Suprapubic skin (tissue), 4 donors: Measurements from ENCODE around the gene ADAMTS16. TPM values are rescaled to one million over a fixed set of nuclear protein-coding genes. Genes with fewer than 3 reads are reported as not detected.

Experiments used
- DNase-seq, 2 donors: peaks; one replicate each; pipeline ENCODE4 v3.0.0-alpha.2; 2019; ENCODE audit warnings: low spot score in 2 of 2
- H3K27ac ChIP-seq: fragments of 200-600 bp; sonication (generic); one replicate; pipeline ENCODE4 v1.5.1; 2019
- H3K27me3 ChIP-seq: fragments of 200-600 bp; sonication (generic); one replicate; pipeline ENCODE4 v1.5.1; 2019
- H3K36me3 ChIP-seq: fragments of 200-600 bp; sonication (generic); one replicate; pipeline ENCODE4 v1.5.1; 2019
- H3K4me1 ChIP-seq: fragments of 200-600 bp; sonication (generic); one replicate; pipeline ENCODE4 v1.5.1; 2019
- H3K4me3 ChIP-seq: fragments of 200-600 bp; sonication (generic); one replicate; pipeline ENCODE4 v1.5.1; 2019; ENCODE audit warnings: mild to moderate bottlenecking
- H3K9me3 ChIP-seq: fragments of 200-600 bp; sonication (generic); one replicate; pipeline ENCODE4 v1.5.1; 2019
- EP300 ChIP-seq: sonication (generic); formaldehyde crosslinking; IDR thresholded peaks from one replicate; pipeline ENCODE4 v1.6.1; 2017; ENCODE audit warnings: antibody characterized with exemption
- POLR2A ChIP-seq, 2 donors: fragments of 450-650 bp; IDR thresholded peaks; one replicate each; pipeline ENCODE4 v1.6.1; 2017; ENCODE audit warnings: antibody characterized with exemption in 2 of 2, mild to moderate bottlenecking in 2 of 2, moderate library complexity in 2 of 2
- POLR2AphosphoS5 ChIP-seq, 3 donors: sonication (generic); formaldehyde crosslinking; IDR thresholded peaks; one replicate each; pipeline ENCODE4 v1.6.1; 2017; ENCODE audit warnings: antibody characterized with exemption in 3 of 3
- WGBS: methylation state at CpG from one replicate; pipeline ENCODE4 v1.1.5; 2018; 5-methylcytosine and 5-hydroxymethylcytosine counted together
- total RNA-seq, 4 donors: library from RNA; depleted of rRNA; stranded (reverse); fragments of >200 nt; gene quantifications; one replicate each; pipeline ENCODE4 v1.1.0, GENCODE V29; 2016
- TF ChIP-seq, protein P1 (sequence below), 2 donors: fragments of 200-600 bp in 1 of 2; fragments of 450-650 bp in 1 of 2; sonication (generic) in 1 of 2; IDR thresholded peaks; one replicate each; pipeline ENCODE4 v1.5.1; 2016 to 2019; ENCODE audit warnings: antibody characterized with exemption in 2 of 2, mild to moderate bottlenecking in 1 of 2, moderate library complexity in 1 of 2

Gene ADAMTS16
- total RNA-seq, 4 donors from 2014 or later, result 0.10 to 0.64 TPM; not detected in 2

DNA sequence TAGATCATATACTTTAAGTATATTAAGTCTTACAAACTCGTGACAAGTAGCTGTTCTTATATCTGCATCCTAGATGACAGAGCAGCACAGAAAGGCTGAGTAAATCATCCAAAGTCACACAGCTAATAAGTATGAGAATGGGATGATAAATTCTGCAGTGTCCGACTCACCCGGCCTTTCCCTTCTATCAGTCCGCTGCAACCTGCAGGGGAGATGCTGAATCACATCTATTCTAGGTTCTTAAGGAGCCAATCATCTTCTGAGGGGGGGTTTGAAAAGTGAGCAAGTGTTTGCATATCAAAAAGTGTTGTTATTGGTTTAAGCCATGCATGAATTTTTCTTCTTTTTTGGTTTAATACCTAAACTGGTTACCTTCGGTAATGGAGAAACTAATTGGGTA is 38.9 kb downstream of the ADAMTS16 start:
- Histone ChIP-seq H3K27ac (no peak overlapping the region), H3K9me3 (no peaks in the 10 kb centered on the region), H3K36me3 (no peaks in the 10 kb centered on the region), H3K4me3 (no peak overlapping the region), H3K4me1 (no peaks in the 10 kb centered on the region), H3K27me3 (peaks cover 3% of the 10 kb centered on the region)
- no peak for TF ChIP-seq POLR2A (IDR thresholded peaks at IDR 0.05)
- no peak for TF ChIP-seq POLR2AphosphoS5 (IDR thresholded peaks at IDR 0.05)
- TF ChIP-seq EP300, result no peak
- TF ChIP-seq, protein P1, sequence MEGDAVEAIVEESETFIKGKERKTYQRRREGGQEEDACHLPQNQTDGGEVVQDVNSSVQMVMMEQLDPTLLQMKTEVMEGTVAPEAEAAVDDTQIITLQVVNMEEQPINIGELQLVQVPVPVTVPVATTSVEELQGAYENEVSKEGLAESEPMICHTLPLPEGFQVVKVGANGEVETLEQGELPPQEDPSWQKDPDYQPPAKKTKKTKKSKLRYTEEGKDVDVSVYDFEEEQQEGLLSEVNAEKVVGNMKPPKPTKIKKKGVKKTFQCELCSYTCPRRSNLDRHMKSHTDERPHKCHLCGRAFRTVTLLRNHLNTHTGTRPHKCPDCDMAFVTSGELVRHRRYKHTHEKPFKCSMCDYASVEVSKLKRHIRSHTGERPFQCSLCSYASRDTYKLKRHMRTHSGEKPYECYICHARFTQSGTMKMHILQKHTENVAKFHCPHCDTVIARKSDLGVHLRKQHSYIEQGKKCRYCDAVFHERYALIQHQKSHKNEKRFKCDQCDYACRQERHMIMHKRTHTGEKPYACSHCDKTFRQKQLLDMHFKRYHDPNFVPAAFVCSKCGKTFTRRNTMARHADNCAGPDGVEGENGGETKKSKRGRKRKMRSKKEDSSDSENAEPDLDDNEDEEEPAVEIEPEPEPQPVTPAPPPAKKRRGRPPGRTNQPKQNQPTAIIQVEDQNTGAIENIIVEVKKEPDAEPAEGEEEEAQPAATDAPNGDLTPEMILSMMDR (IDR thresholded peaks at IDR 0.05), result no peak
- WGBS, result 87% methylated on average over 5 of the region's 5 CpGs
- DNase-seq, result no peak

DNA sequence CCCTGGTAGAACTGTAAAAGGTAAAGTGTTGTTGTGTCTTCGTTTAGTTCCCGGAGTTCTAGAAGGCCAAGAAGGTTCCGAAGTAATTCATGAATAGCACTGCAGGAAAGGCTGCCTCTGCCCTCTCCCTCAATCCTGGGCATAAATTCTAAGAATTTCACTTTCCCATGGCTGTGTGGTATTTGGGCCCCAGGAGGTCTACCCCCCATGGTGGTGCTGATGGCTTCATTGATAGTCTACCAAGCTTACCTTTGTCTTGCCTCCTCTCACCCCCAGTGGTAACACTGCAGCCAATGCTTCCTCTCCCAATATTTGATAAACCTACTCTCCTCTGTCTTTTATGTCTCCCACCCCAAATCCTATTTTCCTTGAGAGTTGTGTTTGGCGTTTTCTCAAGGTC is 39.5 kb downstream of the ADAMTS16 start:
- Histone ChIP-seq H3K27me3 (peaks cover 3% of the 10 kb centered on the region), H3K4me1 (no peaks in the 10 kb centered on the region), H3K4me3 (no peak overlapping the region), H3K27ac (no peak overlapping the region), H3K36me3 (no peaks in the 10 kb centered on the region), H3K9me3 (no peaks in the 10 kb centered on the region)
- 84% methylated on average over 4 of the region's 4 CpGs for WGBS
- no peak for DNase-seq
- TF ChIP-seq POLR2A (IDR thresholded peaks at IDR 0.05), result no peak
- TF ChIP-seq, protein P1 (IDR thresholded peaks at IDR 0.05), result no peak
- no peak for TF ChIP-seq EP300
- no peak for TF ChIP-seq POLR2AphosphoS5 (IDR thresholded peaks at IDR 0.05)

DNA sequence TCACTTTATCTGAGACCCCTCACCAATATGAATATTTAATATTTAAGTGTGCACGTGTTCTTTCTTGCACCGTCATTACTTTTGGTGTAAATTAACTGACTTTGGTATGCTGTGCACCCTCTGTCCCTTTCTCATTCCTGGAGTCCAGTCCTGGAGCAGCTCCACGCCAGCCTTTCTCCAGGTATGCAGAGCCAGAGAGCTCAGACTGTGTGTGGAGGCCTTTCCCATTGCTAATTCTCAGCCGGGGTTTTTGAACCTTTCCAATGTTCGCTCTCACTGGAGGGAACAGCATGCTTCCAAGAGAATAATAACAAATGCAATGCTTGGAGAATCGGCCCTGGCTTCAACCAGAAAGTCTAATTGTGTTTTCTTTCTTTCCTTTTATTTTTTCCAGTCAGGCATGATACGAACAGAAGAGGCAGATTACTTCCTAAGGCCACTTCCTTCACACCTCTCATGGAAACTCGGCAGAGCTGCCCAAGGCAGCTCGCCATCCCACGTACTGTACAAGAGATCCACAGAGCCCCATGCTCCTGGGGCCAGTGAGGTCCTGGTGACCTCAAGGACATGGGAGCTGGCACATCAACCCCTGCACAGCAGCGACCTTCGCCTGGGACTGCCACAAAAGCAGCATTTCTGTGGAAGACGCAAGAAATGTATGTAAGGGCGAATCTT is 41.7 kb downstream of the ADAMTS16 start:
- TF ChIP-seq, protein P1 (IDR thresholded peaks at IDR 0.05), result no peak
- TF ChIP-seq POLR2AphosphoS5 (IDR thresholded peaks at IDR 0.05) (no peak), EP300 (no peak), POLR2A (IDR thresholded peaks at IDR 0.05) (no peak)
- Histone ChIP-seq H3K27ac (no peak overlapping the region), H3K36me3 (no peaks in the 10 kb centered on the region), H3K4me3 (no peak overlapping the region), H3K27me3 (peaks cover 3% of the 10 kb centered on the region), H3K4me1 (no peaks in the 10 kb centered on the region), H3K9me3 (no peaks in the 10 kb centered on the region)
- 71% methylated on average over 14 of the region's 14 CpGs for WGBS
- DNase-seq, result peak in 1 of 2 donors; percentile 48

DNA sequence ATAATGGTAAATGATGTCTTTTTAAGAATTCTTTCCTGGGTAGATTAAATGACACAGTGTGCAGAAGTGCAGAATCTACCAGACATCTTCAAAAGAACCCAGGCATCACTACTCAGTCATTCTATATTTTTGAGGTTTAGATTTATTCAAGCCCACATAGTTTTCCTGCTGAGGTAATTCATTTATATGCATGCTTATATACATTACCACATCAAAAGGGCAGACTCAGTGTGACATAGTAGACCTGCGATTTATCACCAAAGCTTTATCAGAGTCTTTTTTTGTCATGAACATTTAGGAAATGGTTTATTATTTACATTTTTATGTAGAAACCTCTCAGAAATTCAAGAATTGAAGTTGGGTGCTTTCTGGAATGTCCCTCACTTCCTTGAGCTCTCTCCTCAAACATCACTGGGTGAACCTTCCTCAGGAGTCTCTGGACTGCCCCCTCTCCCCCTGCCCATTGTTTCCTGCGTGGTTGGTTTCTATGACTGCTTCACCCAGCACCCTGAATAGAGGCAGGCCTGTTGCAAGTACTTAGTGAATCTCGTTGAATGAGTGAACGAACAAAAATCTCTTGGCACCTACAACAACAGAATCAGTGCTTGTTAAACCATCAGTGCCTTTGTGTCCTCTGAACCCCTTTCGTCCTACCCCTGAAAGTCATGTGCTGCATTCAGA is 42.5 kb downstream of the ADAMTS16 start:
- DNase-seq, result no peak
- H3K27me3 ChIP-seq, result peaks cover 3% of the 10 kb centered on the region
- H3K36me3 ChIP-seq, result no peaks in the 10 kb centered on the region
- H3K4me3 ChIP-seq, result no peak overlapping the region
- no peaks in the 10 kb centered on the region for H3K9me3 ChIP-seq
- no peaks in the 10 kb centered on the region for H3K4me1 ChIP-seq
- TF ChIP-seq EP300 (no peak), POLR2A (IDR thresholded peaks at IDR 0.05) (no peak), POLR2AphosphoS5 (IDR thresholded peaks at IDR 0.05) (no peak)
- TF ChIP-seq, protein P1 (IDR thresholded peaks at IDR 0.05), result no peak
- 59% methylated on average over 5 of the region's 5 CpGs for WGBS
- no peak overlapping the region for H3K27ac ChIP-seq

DNA sequence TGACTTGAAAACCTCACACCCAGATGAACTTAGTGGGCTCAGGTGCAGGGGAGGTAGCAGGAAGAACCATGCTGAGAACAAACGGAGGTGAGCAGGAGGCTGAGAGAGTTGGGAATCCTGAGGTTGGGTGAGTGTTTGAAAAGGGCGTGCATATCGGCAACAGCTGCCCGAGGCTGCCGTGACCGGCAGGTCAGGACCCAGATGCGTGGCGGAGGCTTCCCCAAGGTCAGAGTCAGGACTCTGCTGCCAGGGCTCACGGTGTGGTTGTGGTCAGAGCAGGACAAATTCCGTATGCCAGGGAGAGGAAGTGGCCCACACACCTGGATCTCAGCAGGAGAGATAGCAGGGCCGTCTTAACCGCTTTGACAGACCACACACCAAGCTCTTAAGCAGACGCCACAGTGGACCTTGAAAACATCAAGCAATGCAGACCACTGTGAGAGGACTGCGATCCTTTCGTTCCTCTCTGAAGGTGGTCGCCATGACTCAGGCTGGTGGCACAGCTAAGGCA is 43.1 kb downstream of the ADAMTS16 start:
- no peak overlapping the region for H3K4me3 ChIP-seq
- no peak overlapping the region for H3K27ac ChIP-seq
- H3K36me3 ChIP-seq, result no peaks in the 10 kb centered on the region
- TF ChIP-seq POLR2A (IDR thresholded peaks at IDR 0.05) (no peak), EP300 (no peak), POLR2AphosphoS5 (IDR thresholded peaks at IDR 0.05) (no peak)
- TF ChIP-seq, protein P1 (IDR thresholded peaks at IDR 0.05), result no peak
- no peak for DNase-seq
- no peaks in the 10 kb centered on the region for H3K9me3 ChIP-seq
- H3K4me1 ChIP-seq, result no peaks in the 10 kb centered on the region
- 65% methylated on average over 16 of the region's 16 CpGs for WGBS
- H3K27me3 ChIP-seq, result peaks cover 3% of the 10 kb centered on the region
